GM21360 (cell line): ENCODE measurements around the gene LRRFIP1.
"Not testable (repeated sequence)": the region's sequence is repeated elsewhere in the genome, so short reads cannot be mapped to it uniquely, and the experiment has no call there.

Source experiments
- ATAC-seq: cut with Tn5 transposase; IDR thresholded peaks from one replicate; pipeline ENCODE4 v1.9.1; 2021; ENCODE audit warnings: mild to moderate bottlenecking, moderate library complexity; ENCODE audit not compliant: unreplicated experiment

LRRFIP1 gene

GRCh38 chr2:237763812-237764211 is 136.4 kb downstream of the LRRFIP1 start:
- no peak for ATAC-seq

- not testable (repeated sequence) for ATAC-seq
Observed at GRCh38 chr2:237765122-237765521, 137.7 kb downstream of the LRRFIP1 start.

GRCh38 chr2:237765875-237766274 is 138.5 kb downstream of the LRRFIP1 start:
- no peak for ATAC-seq

- no peak for ATAC-seq
Observed at GRCh38 chr2:237766340-237766739, 139.0 kb downstream of the LRRFIP1 start.

- ATAC-seq = no peak
Observed at GRCh38 chr2:237772513-237772912, 145.1 kb downstream of the LRRFIP1 start.

GRCh38 chr2:237773826-237774225 is 146.4 kb downstream of the LRRFIP1 start:
- ATAC-seq = no peak

- no peak for ATAC-seq
Observed at GRCh38 chr2:237774811-237775553, 147.6 kb downstream of the LRRFIP1 start.

GRCh38 chr2:237779521-237779920 is 152.1 kb downstream of the LRRFIP1 start:
- ATAC-seq = no peak

- no peak for ATAC-seq
Observed at GRCh38 chr2:237782181-237782580, 154.8 kb downstream of the LRRFIP1 start.

GRCh38 chr2:237783678-237784077 is 156.3 kb downstream of the LRRFIP1 start:
- ATAC-seq = not testable (repeated sequence)

- no peak for ATAC-seq
Observed at GRCh38 chr2:237786936-237787335, 159.5 kb downstream of the LRRFIP1 start.

- no peak for ATAC-seq
Observed at GRCh38 chr2:237790353-237790752, 163.0 kb downstream of the LRRFIP1 start.

- no peak for ATAC-seq
Observed at GRCh38 chr2:237791977-237792727, 164.8 kb downstream of the LRRFIP1 start.

GRCh38 chr2:237797253-237797652 is 169.9 kb downstream of the LRRFIP1 start:
- no peak for ATAC-seq

- ATAC-seq = no peak
Observed at GRCh38 chr2:237798236-237799059, 171.1 kb downstream of the LRRFIP1 start, which contains the start of gene RBM44. TSS of gene RBM44 (plus strand) at chr2:237798779. CDS start at chr2:237813610, 14,831 bp downstream.

- no peak for ATAC-seq
Observed at GRCh38 chr2:237799060-237799428, 171.7 kb downstream of the LRRFIP1 start.

GRCh38 chr2:237801466-237801865 is 174.1 kb downstream of the LRRFIP1 start:
- ATAC-seq = no peak

GRCh38 chr2:237806334-237806733 is 178.9 kb downstream of the LRRFIP1 start:
- no peak for ATAC-seq

GRCh38 chr2:237815637-237816036 is 188.2 kb downstream of the LRRFIP1 start:
- ATAC-seq = no peak

GRCh38 chr2:237816531-237816930 is 189.1 kb downstream of the LRRFIP1 start:
- no peak for ATAC-seq

GRCh38 chr2:237818066-237818473 is 190.7 kb downstream of the LRRFIP1 start:
- no peak for ATAC-seq
